CD14-positive monocyte (primary cell): ENCODE results near the gene COQ8A. TPM values are rescaled to one million over a fixed set of nuclear protein-coding genes. Genes with fewer than 3 reads are reported as not detected.
A peak's percentile ranks its signal among the peaks of the same experiment; 100 is the strongest.

Experiments used
- DNase-seq, 3 donors: peaks; one replicate each; pipeline ENCODE4 v3.0.0-alpha.2; 2011 to 2022
- H2AFZ ChIP-seq: 2 replicates; pipeline ENCODE4 v1.6.0; 2012; ENCODE audit warnings: mild to moderate bottlenecking, low read depth, low read length, inconsistent platforms; ENCODE audit not compliant: insufficient read depth, poor library complexity, severe bottlenecking
- H3K27ac ChIP-seq, 2 donors: 1 replicate in 1 of 2; 2 replicates in 1 of 2; pipeline ENCODE4 v1.5.1; 2012 to 2013; ENCODE audit warnings: low read length in 2 of 2, control low read depth in 1 of 2, inconsistent platforms in 1 of 2, low read depth in 1 of 2, mild to moderate bottlenecking in 1 of 2
- H3K27me3 ChIP-seq, 2 donors: one replicate each; pipeline versions ENCODE4 v1.6.0 to v1.6.1; 2011 to 2013; ENCODE audit warnings: low read length in 2 of 2; ENCODE audit not compliant: control insufficient read depth in 2 of 2, insufficient read depth in 2 of 2
- H3K36me3 ChIP-seq, 2 donors: replicated peaks in 1 of 2; 1 replicate in 1 of 2; 2 replicates in 1 of 2; pipeline versions ENCODE4 v1.5.1 to v1.6.1; 2012 to 2013; ENCODE audit warnings: low read length in 2 of 2, control low read depth in 1 of 2, inconsistent platforms in 1 of 2, mild to moderate bottlenecking in 1 of 2; ENCODE audit not compliant: insufficient read depth in 2 of 2, control insufficient read depth in 1 of 2
- H3K4me1 ChIP-seq, 2 donors: 1 replicate in 1 of 2; 2 replicates in 1 of 2; pipeline versions ENCODE4 v1.5.1 to v1.6.1; 2012 to 2013; ENCODE audit warnings: low read length in 2 of 2, control low read depth in 1 of 2, inconsistent platforms in 1 of 2, mild to moderate bottlenecking in 1 of 2, moderate library complexity in 1 of 2; ENCODE audit not compliant: insufficient read depth in 2 of 2, control insufficient read depth in 1 of 2
- H3K4me2 ChIP-seq: replicated peaks from 2 replicates; pipeline ENCODE3; 2012; ENCODE audit warnings: low read length, moderate library complexity, mild to moderate bottlenecking; ENCODE audit not compliant: poor library complexity, severe bottlenecking; ENCODE audit errors: extremely low read depth
- H3K4me3 ChIP-seq, 3 experiments: fragments of 200-600 bp in 1 of 3; sonication (generic) in 1 of 3; replicated peaks in 1 of 3; 1 replicate in 2 of 3; 2 replicates in 1 of 3; pipeline ENCODE4 v1.5.1; 2011 to 2013; ENCODE audit warnings: low read length in 3 of 3, mild to moderate bottlenecking in 3 of 3, control low read depth in 2 of 3, low read depth in 2 of 3, inconsistent platforms in 1 of 3, moderate library complexity in 1 of 3
- H3K79me2 ChIP-seq: 2 replicates; pipeline ENCODE4 v1.6.0; 2012; ENCODE audit warnings: mild to moderate bottlenecking, control low read depth, inconsistent platforms, low read length, moderate library complexity; ENCODE audit not compliant: insufficient read depth
- H3K9ac ChIP-seq: 2 replicates; pipeline ENCODE4 v1.6.0; 2017; ENCODE audit warnings: low read length, mild to moderate bottlenecking; ENCODE audit not compliant: insufficient read depth, poor library complexity, severe bottlenecking
- H3K9me3 ChIP-seq, 2 donors: replicated peaks in 1 of 2; 1 replicate in 1 of 2; 2 replicates in 1 of 2; pipeline versions ENCODE4 v1.5.1 to v1.6.1; 2012 to 2013; ENCODE audit warnings: low read length in 2 of 2, control low read depth in 1 of 2; ENCODE audit not compliant: control insufficient read depth in 1 of 2, insufficient read depth in 1 of 2
- H4K20me1 ChIP-seq: 2 replicates; pipeline ENCODE4 v1.6.0; 2012; ENCODE audit warnings: mild to moderate bottlenecking, low read length, control low read depth, moderate library complexity; ENCODE audit not compliant: insufficient read depth
- H3K27ac Mint-ChIP-seq, 7 donors: one replicate each; pipeline ENCODE4 v1.8.0; 2020; ENCODE audit warnings: mild to moderate bottlenecking in 7 of 7, mixed read lengths in 7 of 7, moderate library complexity in 6 of 7, inconsistent platforms in 2 of 7
- H3K27me3 Mint-ChIP-seq, 3 donors: one replicate each; pipeline ENCODE4 v1.8.0; 2021 to 2022; ENCODE audit warnings: low read depth in 3 of 3, mild to moderate bottlenecking in 3 of 3, mixed read lengths in 3 of 3, moderate library complexity in 3 of 3, inconsistent platforms in 1 of 3
- H3K36me3 Mint-ChIP-seq, 2 donors: one replicate each; pipeline ENCODE4 v1.8.0; 2020; ENCODE audit warnings: mixed read lengths in 2 of 2, inconsistent platforms in 1 of 2, mild to moderate bottlenecking in 1 of 2
- H3K4me1 Mint-ChIP-seq: one replicate; pipeline ENCODE4 v1.8.0; 2020; ENCODE audit warnings: mild to moderate bottlenecking, mixed read lengths
- H3K4me3 Mint-ChIP-seq, 2 donors: one replicate each; pipeline ENCODE4 v1.8.0; 2020; ENCODE audit warnings: mild to moderate bottlenecking in 2 of 2, mixed read lengths in 2 of 2, moderate library complexity in 1 of 2
- H3K9me3 Mint-ChIP-seq, 7 donors: one replicate each; pipeline ENCODE4 v1.8.0; 2020 to 2022; ENCODE audit warnings: mixed read lengths in 7 of 7, mild to moderate bottlenecking in 6 of 7, moderate library complexity in 6 of 7, inconsistent platforms in 2 of 7
- CTCF ChIP-seq: fragments of 200-600 bp; IDR thresholded peaks from one replicate; pipeline ENCODE4 v1.8.0; 2022; ENCODE audit warnings: antibody characterized with exemption, mild to moderate bottlenecking
- WGBS: methylation state at CpG from one replicate; pipeline ENCODE4 v1.1.5; 2013; ENCODE audit warnings: missing lambda C conversion rate; ENCODE audit not compliant: insufficient coverage; 5-methylcytosine and 5-hydroxymethylcytosine counted together
- intact Hi-C, 2 donors: fragments of 100-400 bp; cut with micrococcal nuclease; formaldehyde crosslinking; loops; one replicate each; pipeline versions ENCODE4 v1.15.0 to v1.15.1; 2023
- polyA plus RNA-seq, 3 donors: library from polyadenylated mRNA; depleted of rRNA in 1 of 3; unstranded in 2 of 3; stranded (reverse) in 1 of 3; fragments of 300-500 nt in 2 of 3; fragments of >200 nt in 1 of 3; fragmentation: Illumina TruSeq in 2 of 3; gene quantifications; 1 replicate in 2 of 3; 2 replicates in 1 of 3; pipeline ENCODE4 v1.2.3, GENCODE V29; 2012 to 2021

The COQ8A gene
- polyA plus RNA-seq, 3 donors, result 33.1 to 44.7 (median 38.2) TPM

GRCh38 chr1:226948051-226948450 is 8.0 kb downstream of the COQ8A start:
- no peaks in the 10 kb centered on the region for H3K27me3 ChIP-seq
- peaks cover 17% of the 10 kb centered on the region in 2 donors for H3K4me1 ChIP-seq
- WGBS, result 100% methylated on average over 1 of the region's 2 CpGs

GRCh38 chr1:226948480-226948879 is 8.4 kb downstream of the COQ8A start:
- whole genome bisulfite sequencing, result 93% methylated on average over 3 of the region's 6 CpGs
- Histone ChIP-seq H3K27me3 (no peaks in the 10 kb centered on the region), H3K9ac (no peak overlapping the region), H3K36me3 (peaks cover 0 to 10% of the 10 kb centered on the region in 2 donors), H3K4me3 (no peak overlapping the region), H2AFZ (no peak overlapping the region), H3K4me1 (peaks cover 15 to 17% of the 10 kb centered on the region in 2 donors), H3K79me2 (peaks cover 98% of the 10 kb centered on the region), H3K9me3 (no peaks in the 10 kb centered on the region), H3K27ac (no peak overlapping the region), H3K4me2 (no peak overlapping the region), H4K20me1 (peaks cover 100% of the 10 kb centered on the region)
- peaks cover 0 to 2% (median 0%) of the 10 kb centered on the region in 3 donors for H3K27me3 Mint-ChIP-seq
- no peak for TF ChIP-seq CTCF
- intact Hi-C loops, result no loop called here
- no peak for DNase-seq
- peaks cover 45% of the 10 kb centered on the region for H3K4me1 Mint-ChIP-seq
- peaks cover 0 to 4% (median 3%) of the 10 kb centered on the region in 7 donors for H3K9me3 Mint-ChIP-seq
- peaks cover 2 to 14% of the 10 kb centered on the region in 2 donors for H3K36me3 Mint-ChIP-seq
- no peak overlapping the region for H3K27ac Mint-ChIP-seq
- H3K4me3 Mint-ChIP-seq, result no peak overlapping the region

More at GRCh38 chr1:226948051-226948450, 8.0 kb downstream of the COQ8A start:
- Mint-ChIP-seq H3K27me3 (peaks cover 0 to 2% (median 0%) of the 10 kb centered on the region in 3 donors), H3K9me3 (peaks cover 0 to 4% (median 3%) of the 10 kb centered on the region in 7 donors), H3K4me1 (peaks cover 50% of the 10 kb centered on the region), H3K36me3 (peaks cover 4 to 14% of the 10 kb centered on the region in 2 donors), H3K4me3 (no peak overlapping the region), H3K27ac (peak overlapping the region in 1 of 7 donors; percentile 47)
- H3K4me3 ChIP-seq, result no peak overlapping the region
- no peak overlapping the region for H3K27ac ChIP-seq
- DNase-seq, result no peak
- intact Hi-C loops, result no loop called here
- no peak for TF ChIP-seq CTCF
- no peaks in the 10 kb centered on the region for H3K9me3 ChIP-seq
- no peak overlapping the region for H2AFZ ChIP-seq
- peaks cover 98% of the 10 kb centered on the region for H3K79me2 ChIP-seq
- peaks cover 0 to 10% of the 10 kb centered on the region in 2 donors for H3K36me3 ChIP-seq
- no peak overlapping the region for H3K9ac ChIP-seq
- H4K20me1 ChIP-seq, result peaks cover 100% of the 10 kb centered on the region
- no peak overlapping the region for H3K4me2 ChIP-seq
